GM20000 (cell line): ENCODE measurements around the gene TEKT1.
"Not testable (repeated sequence)": the region's sequence is repeated elsewhere in the genome, so short reads cannot be mapped to it uniquely, and the experiment has no call there.

Experiments used
- DNase-seq: peaks from one replicate; pipeline ENCODE4 v3.0.0; 2012; ENCODE audit warnings: low spot score
- CTCF ChIP-seq: IDR thresholded peaks from 2 replicates; pipeline ENCODE4 v1.5.1; 2012; ENCODE audit warnings: mild to moderate bottlenecking, control low read depth; ENCODE audit errors: extremely low read depth, missing control alignments

The TEKT1 gene

GRCh38 chr17:6787081-6787693 lies 44.3 kb downstream of the TEKT1 start:
- no peak for DNase-seq
- TF ChIP-seq CTCF = no peak

GRCh38 chr17:6786618-6787017 lies 44.9 kb downstream of the TEKT1 start:
- DNase-seq = no peak
- no peak for TF ChIP-seq CTCF

GRCh38 chr17:6782244-6782643 lies 49.3 kb downstream of the TEKT1 start:
- DNase-seq = no peak
- TF ChIP-seq CTCF = no peak

- no peak for DNase-seq
- TF ChIP-seq CTCF = no peak
Observed at GRCh38 chr17:6780886-6781285, 50.6 kb downstream of the TEKT1 start.

- DNase-seq = no peak
- TF ChIP-seq CTCF = no peak
Observed at GRCh38 chr17:6780001-6780400, 51.5 kb downstream of the TEKT1 start.

GRCh38 chr17:6779411-6779810 lies 52.1 kb downstream of the TEKT1 start:
- no peak for DNase-seq
- TF ChIP-seq CTCF = no peak

GRCh38 chr17:6775871-6776405 lies 55.6 kb downstream of the TEKT1 start, which contains the start of gene FBXO39:
TSS of gene FBXO39 (plus strand) at chr17:6776215. CDS start at chr17:6779869, 3,654 bp downstream.
- no peak for TF ChIP-seq CTCF
- no peak for DNase-seq

- not testable (repeated sequence) for DNase-seq
Observed at GRCh38 chr17:6774906-6775305, 56.6 kb downstream of the TEKT1 start.
